K562 (cell line): ENCODE measurements around the gene IKZF4.

Source experiments
- CREB1 ChIP-seq, 2 experiments: sonication (generic) in 1 of 2; formaldehyde crosslinking in 1 of 2; IDR thresholded peaks; 2 replicates each; pipeline versions ENCODE4 v1.6.1 to v1.8.0; 2012 to 2022; ENCODE audit warnings: inconsistent platforms in 1 of 2, mild to moderate bottlenecking in 1 of 2, missing genetic modification reagents in 1 of 2, moderate library complexity in 1 of 2
- RFX5 ChIP-seq: IDR thresholded peaks from 2 replicates; pipeline ENCODE4 v1.6.1; 2011; ENCODE audit warnings: low read depth, mild to moderate bottlenecking, improper control_type of control experiment, low read length

GRCh38 chr12:56018356-56018755 lies 2.5 kb upstream of the IKZF4 start:
- TF ChIP-seq RFX5 (no peak), CREB1 (IDR thresholded peaks at IDR 0.05) (no peak), CREB1 (CRISPR knock-in tag; IDR thresholded peaks at IDR 0.05) (no peak)
